Erythroblast (primary cell): ENCODE data around the gene PHACTR3.

Source experiments
- GATA1 ChIP-seq: IDR thresholded peaks from 2 replicates; pipeline ENCODE4 v1.6.1; 2011; ENCODE audit warnings: low read depth, mild to moderate bottlenecking, control low read depth, low read length, moderate library complexity
- POLR2A ChIP-seq: IDR thresholded peaks from 2 replicates; pipeline ENCODE4 v1.6.1; 2011; ENCODE audit warnings: mild to moderate bottlenecking, low read length

- no peak for TF ChIP-seq POLR2A
- no peak for TF ChIP-seq GATA1
Measured at GRCh38 chr20:59596690-59597089, 7.7 kb upstream of the PHACTR3 start.
